Measurements from ENCODE around the gene CDY1B.
"Not testable (repeated sequence)": the region's sequence is repeated elsewhere in the genome, so short reads cannot be mapped to it uniquely, and the experiment has no call there.

DNA sequence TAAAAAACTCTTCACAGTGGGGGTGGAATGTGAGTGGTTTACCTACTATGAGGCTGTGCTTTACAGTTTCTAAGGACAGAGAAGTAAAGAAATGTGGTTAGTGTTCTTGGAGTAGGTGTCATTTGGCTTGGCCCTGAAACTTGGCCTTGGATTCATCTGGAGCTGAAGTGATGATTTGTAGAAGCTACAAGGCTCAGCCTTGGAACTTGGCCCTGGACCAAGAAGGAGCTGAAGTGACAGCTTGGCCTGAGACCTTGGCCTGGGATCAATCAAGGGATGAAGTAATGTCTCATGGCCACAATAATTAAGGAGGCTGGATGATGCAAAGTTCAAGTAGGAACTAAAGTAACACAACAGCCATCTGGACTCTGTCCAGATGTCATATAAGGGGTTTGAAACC is 1.7 kb upstream of the CDY1B start:
- TF ChIP-seq, protein P1, sequence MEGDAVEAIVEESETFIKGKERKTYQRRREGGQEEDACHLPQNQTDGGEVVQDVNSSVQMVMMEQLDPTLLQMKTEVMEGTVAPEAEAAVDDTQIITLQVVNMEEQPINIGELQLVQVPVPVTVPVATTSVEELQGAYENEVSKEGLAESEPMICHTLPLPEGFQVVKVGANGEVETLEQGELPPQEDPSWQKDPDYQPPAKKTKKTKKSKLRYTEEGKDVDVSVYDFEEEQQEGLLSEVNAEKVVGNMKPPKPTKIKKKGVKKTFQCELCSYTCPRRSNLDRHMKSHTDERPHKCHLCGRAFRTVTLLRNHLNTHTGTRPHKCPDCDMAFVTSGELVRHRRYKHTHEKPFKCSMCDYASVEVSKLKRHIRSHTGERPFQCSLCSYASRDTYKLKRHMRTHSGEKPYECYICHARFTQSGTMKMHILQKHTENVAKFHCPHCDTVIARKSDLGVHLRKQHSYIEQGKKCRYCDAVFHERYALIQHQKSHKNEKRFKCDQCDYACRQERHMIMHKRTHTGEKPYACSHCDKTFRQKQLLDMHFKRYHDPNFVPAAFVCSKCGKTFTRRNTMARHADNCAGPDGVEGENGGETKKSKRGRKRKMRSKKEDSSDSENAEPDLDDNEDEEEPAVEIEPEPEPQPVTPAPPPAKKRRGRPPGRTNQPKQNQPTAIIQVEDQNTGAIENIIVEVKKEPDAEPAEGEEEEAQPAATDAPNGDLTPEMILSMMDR (IDR thresholded peaks at IDR 0.05; ENCODE audit: poor library complexity), result not testable (repeated sequence)
- TF ChIP-seq EZH2 (IDR thresholded peaks at IDR 0.05; ENCODE audit: borderline replicate concordance); EZH2phosphoT487 (IDR thresholded peaks at IDR 0.05; ENCODE audit: low read depth, severe bottlenecking, unreplicated experiment): not testable (repeated sequence)
